ENCODE data around the gene MRO. TPM values are rescaled to one million over a fixed set of nuclear protein-coding genes. Genes with fewer than 3 reads are reported as not detected.
A peak's percentile ranks its signal among the peaks of the same experiment; 100 is the strongest.

MRO gene
- total and polyA plus RNA-seq, 5 donors: 5.2 to 8.7 (median 7.2) TPM

- no peaks in the 10 kb centered on the region for H3K9me3 ChIP-seq (ENCODE audit: control insufficient read depth, low read length)
- no peak overlapping the region for H3K4me3 ChIP-seq (ENCODE audit: low read length)
- ATAC-seq (no peak), DNase-seq (no peak)
- H3K27ac ChIP-seq (ENCODE audit: low read length): no peak overlapping the region
- 84% methylated on average over 7 of the region's 7 CpGs for WGBS
- H3K4me1 ChIP-seq (ENCODE audit: control insufficient read depth, insufficient read depth, low read length): no peaks in the 10 kb centered on the region
- intact Hi-C loops (cut with DNase I): no loop called here
- H3K27me3 ChIP-seq (ENCODE audit: control insufficient read depth, insufficient read depth): no peaks in the 10 kb centered on the region
Measured at GRCh38 chr18:50816419-50817166, 3.2 kb downstream of the MRO start.

GRCh38 chr18:50814395-50814794 is 5.4 kb downstream of the MRO start:
- intact Hi-C loops (cut with DNase I): no loop called here
- WGBS: 73% methylated on average over 7 of the region's 7 CpGs
- ATAC-seq (no peak), DNase-seq (no peak)
- Histone ChIP-seq H3K9me3 (ENCODE audit: control insufficient read depth, low read length) (no peaks in the 10 kb centered on the region), H3K4me3 (ENCODE audit: low read length) (no peak overlapping the region), H3K27me3 (ENCODE audit: control insufficient read depth, insufficient read depth) (no peaks in the 10 kb centered on the region), H3K4me1 (ENCODE audit: control insufficient read depth, insufficient read depth, low read length) (no peaks in the 10 kb centered on the region), H3K27ac (ENCODE audit: low read length) (no peak overlapping the region)

- H3K4me1 ChIP-seq (ENCODE audit: control insufficient read depth, insufficient read depth, low read length): no peaks in the 10 kb centered on the region
- H3K27ac ChIP-seq (ENCODE audit: low read length): no peak overlapping the region
- no peak overlapping the region for H3K4me3 ChIP-seq (ENCODE audit: low read length)
- intact Hi-C loops (cut with DNase I): no loop called here
- no peaks in the 10 kb centered on the region for H3K27me3 ChIP-seq (ENCODE audit: control insufficient read depth, insufficient read depth)
- no peaks in the 10 kb centered on the region for H3K9me3 ChIP-seq (ENCODE audit: control insufficient read depth, low read length)
- 90% methylated on average over 2 of the region's 2 CpGs for WGBS
- ATAC-seq (no peak), DNase-seq (no peak)
Measured at GRCh38 chr18:50813353-50813752, 6.5 kb downstream of the MRO start.

GRCh38 chr18:50812834-50813233 is 7.0 kb downstream of the MRO start:
- no peak for ATAC-seq
- H3K27ac ChIP-seq (ENCODE audit: low read length): no peak overlapping the region
- H3K27me3 ChIP-seq (ENCODE audit: control insufficient read depth, insufficient read depth): no peaks in the 10 kb centered on the region
- no peak overlapping the region for H3K4me3 ChIP-seq (ENCODE audit: low read length)
- intact Hi-C loops (cut with DNase I): no loop called here
- H3K9me3 ChIP-seq (ENCODE audit: control insufficient read depth, low read length): no peaks in the 10 kb centered on the region
- no peak for DNase-seq
- no peaks in the 10 kb centered on the region for H3K4me1 ChIP-seq (ENCODE audit: control insufficient read depth, insufficient read depth, low read length)
- WGBS: 87% methylated on average over 2 of the region's 2 CpGs

- Histone ChIP-seq H3K27ac (ENCODE audit: low read length) (no peak overlapping the region), H3K9me3 (ENCODE audit: control insufficient read depth, low read length) (no peaks in the 10 kb centered on the region), H3K4me3 (ENCODE audit: low read length) (no peak overlapping the region), H3K4me1 (ENCODE audit: control insufficient read depth, insufficient read depth, low read length) (peaks cover 4% of the 10 kb centered on the region), H3K27me3 (ENCODE audit: control insufficient read depth, insufficient read depth) (no peaks in the 10 kb centered on the region)
- intact Hi-C loops (cut with DNase I): no loop called here
- 71% methylated on average over 2 of the region's 2 CpGs for WGBS
- ATAC-seq (no peak), DNase-seq (no peak)
Measured at GRCh38 chr18:50807176-50807575, 12.6 kb downstream of the MRO start.

- ATAC-seq: peak; percentile 53 to 67
- intact Hi-C loops (cut with DNase I): no loop called here
- Histone ChIP-seq H3K4me1 (ENCODE audit: control insufficient read depth, insufficient read depth, low read length) (peaks cover 4% of the 10 kb centered on the region), H3K9me3 (ENCODE audit: control insufficient read depth, low read length) (no peaks in the 10 kb centered on the region), H3K27ac (ENCODE audit: low read length) (no peak overlapping the region), H3K27me3 (ENCODE audit: control insufficient read depth, insufficient read depth) (no peaks in the 10 kb centered on the region), H3K4me3 (ENCODE audit: low read length) (no peak overlapping the region)
- WGBS: 18% methylated on average over 15 of the region's 15 CpGs
- peak; percentile 26 to 76 (median 59) for DNase-seq
Measured at GRCh38 chr18:50806208-50806616, 13.6 kb downstream of the MRO start.

GRCh38 chr18:50805732-50806131 is 14.1 kb downstream of the MRO start:
- no peak for DNase-seq
- ATAC-seq: no peak
- no peak overlapping the region for H3K4me3 ChIP-seq (ENCODE audit: low read length)
- no peak overlapping the region for H3K27ac ChIP-seq (ENCODE audit: low read length)
- no peaks in the 10 kb centered on the region for H3K27me3 ChIP-seq (ENCODE audit: control insufficient read depth, insufficient read depth)
- H3K9me3 ChIP-seq (ENCODE audit: control insufficient read depth, low read length): no peaks in the 10 kb centered on the region
- intact Hi-C loops (cut with DNase I): no loop called here
- 79% methylated on average over 5 of the region's 5 CpGs for WGBS
- peaks cover 4% of the 10 kb centered on the region for H3K4me1 ChIP-seq (ENCODE audit: control insufficient read depth, insufficient read depth, low read length)

- Histone ChIP-seq H3K27ac (ENCODE audit: low read length) (no peak overlapping the region), H3K27me3 (ENCODE audit: control insufficient read depth, insufficient read depth) (no peaks in the 10 kb centered on the region), H3K4me3 (ENCODE audit: low read length) (no peak overlapping the region), H3K9me3 (ENCODE audit: control insufficient read depth, low read length) (no peaks in the 10 kb centered on the region), H3K4me1 (ENCODE audit: control insufficient read depth, insufficient read depth, low read length) (peaks cover 4% of the 10 kb centered on the region)
- DNase-seq: no peak
- 75% methylated on average over 11 of the region's 11 CpGs for WGBS
- ATAC-seq: no peak
- intact Hi-C loops (cut with DNase I): no loop called here
Measured at GRCh38 chr18:50803592-50803991, 16.2 kb downstream of the MRO start.

- H3K27me3 ChIP-seq (ENCODE audit: control insufficient read depth, insufficient read depth): no peaks in the 10 kb centered on the region
- 76% methylated on average over 3 of the region's 3 CpGs for WGBS
- DNase-seq (no peak), ATAC-seq (no peak)
- H3K4me3 ChIP-seq (ENCODE audit: low read length): no peak overlapping the region
- intact Hi-C loops (cut with DNase I): no loop called here
- H3K4me1 ChIP-seq (ENCODE audit: control insufficient read depth, insufficient read depth, low read length): peaks cover 4% of the 10 kb centered on the region
- H3K27ac ChIP-seq (ENCODE audit: low read length): no peak overlapping the region
- no peaks in the 10 kb centered on the region for H3K9me3 ChIP-seq (ENCODE audit: control insufficient read depth, low read length)
Measured at GRCh38 chr18:50802141-50802540, 17.7 kb downstream of the MRO start.

GRCh38 chr18:50797142-50797541 is 22.7 kb downstream of the MRO start:
- ATAC-seq (peak; percentile 81), DNase-seq (no peak)
- H3K9me3 ChIP-seq (ENCODE audit: control insufficient read depth, low read length): no peaks in the 10 kb centered on the region
- 34% methylated on average over 7 of the region's 7 CpGs for WGBS
- H3K27me3 ChIP-seq (ENCODE audit: control insufficient read depth, insufficient read depth): no peaks in the 10 kb centered on the region
- H3K4me1 ChIP-seq (ENCODE audit: control insufficient read depth, insufficient read depth, low read length): no peaks in the 10 kb centered on the region
- no peak overlapping the region for H3K4me3 ChIP-seq (ENCODE audit: low read length)
- H3K27ac ChIP-seq (ENCODE audit: low read length): no peak overlapping the region
- intact Hi-C loops (cut with DNase I): no loop called here

GRCh38 chr18:50796495-50796894 is 23.3 kb downstream of the MRO start:
- intact Hi-C loops (cut with DNase I): no loop called here
- 65% methylated on average over 2 of the region's 2 CpGs for WGBS
- Histone ChIP-seq H3K4me3 (ENCODE audit: low read length) (no peak overlapping the region), H3K4me1 (ENCODE audit: control insufficient read depth, insufficient read depth, low read length) (no peaks in the 10 kb centered on the region), H3K27me3 (ENCODE audit: control insufficient read depth, insufficient read depth) (no peaks in the 10 kb centered on the region), H3K9me3 (ENCODE audit: control insufficient read depth, low read length) (no peaks in the 10 kb centered on the region), H3K27ac (ENCODE audit: low read length) (no peak overlapping the region)
- peak in 1 of 2 donors; percentile 40 for ATAC-seq
- DNase-seq: no peak
